ENCODE data around the gene POC5.

GRCh38 chr5:75660678-75661465 lies 56.4 kb downstream of the POC5 start:
- TF ChIP-seq CTCF (IDR thresholded peaks at IDR 0.05), result no peak
- no peak for TF ChIP-seq POLR2A (IDR thresholded peaks at IDR 0.05)
- no peak for TF ChIP-seq EP300 (IDR thresholded peaks at IDR 0.05)
- no peak for TF ChIP-seq POLR2AphosphoS5 (IDR thresholded peaks at IDR 0.05)

Measured in suprapubic skin (tissue), 4 donors.